ENCODE results near the gene MYO5C. TPM values are rescaled to one million over a fixed set of nuclear protein-coding genes. Genes with fewer than 3 reads are reported as not detected.

The MYO5C gene, protein sequence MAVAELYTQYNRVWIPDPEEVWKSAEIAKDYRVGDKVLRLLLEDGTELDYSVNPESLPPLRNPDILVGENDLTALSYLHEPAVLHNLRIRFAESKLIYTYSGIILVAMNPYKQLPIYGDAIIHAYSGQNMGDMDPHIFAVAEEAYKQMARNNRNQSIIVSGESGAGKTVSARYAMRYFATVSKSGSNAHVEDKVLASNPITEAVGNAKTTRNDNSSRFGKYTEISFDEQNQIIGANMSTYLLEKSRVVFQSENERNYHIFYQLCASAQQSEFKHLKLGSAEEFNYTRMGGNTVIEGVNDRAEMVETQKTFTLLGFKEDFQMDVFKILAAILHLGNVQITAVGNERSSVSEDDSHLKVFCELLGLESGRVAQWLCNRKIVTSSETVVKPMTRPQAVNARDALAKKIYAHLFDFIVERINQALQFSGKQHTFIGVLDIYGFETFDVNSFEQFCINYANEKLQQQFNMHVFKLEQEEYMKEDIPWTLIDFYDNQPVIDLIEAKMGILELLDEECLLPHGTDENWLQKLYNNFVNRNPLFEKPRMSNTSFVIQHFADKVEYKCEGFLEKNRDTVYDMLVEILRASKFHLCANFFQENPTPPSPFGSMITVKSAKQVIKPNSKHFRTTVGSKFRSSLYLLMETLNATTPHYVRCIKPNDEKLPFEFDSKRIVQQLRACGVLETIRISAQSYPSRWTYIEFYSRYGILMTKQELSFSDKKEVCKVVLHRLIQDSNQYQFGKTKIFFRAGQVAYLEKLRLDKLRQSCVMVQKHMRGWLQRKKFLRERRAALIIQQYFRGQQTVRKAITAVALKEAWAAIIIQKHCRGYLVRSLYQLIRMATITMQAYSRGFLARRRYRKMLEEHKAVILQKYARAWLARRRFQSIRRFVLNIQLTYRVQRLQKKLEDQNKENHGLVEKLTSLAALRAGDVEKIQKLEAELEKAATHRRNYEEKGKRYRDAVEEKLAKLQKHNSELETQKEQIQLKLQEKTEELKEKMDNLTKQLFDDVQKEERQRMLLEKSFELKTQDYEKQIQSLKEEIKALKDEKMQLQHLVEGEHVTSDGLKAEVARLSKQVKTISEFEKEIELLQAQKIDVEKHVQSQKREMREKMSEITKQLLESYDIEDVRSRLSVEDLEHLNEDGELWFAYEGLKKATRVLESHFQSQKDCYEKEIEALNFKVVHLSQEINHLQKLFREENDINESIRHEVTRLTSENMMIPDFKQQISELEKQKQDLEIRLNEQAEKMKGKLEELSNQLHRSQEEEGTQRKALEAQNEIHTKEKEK (N-terminal part only)
- 0.31 and 0.46 TPM in 2 replicates for total RNA-seq

DNA sequence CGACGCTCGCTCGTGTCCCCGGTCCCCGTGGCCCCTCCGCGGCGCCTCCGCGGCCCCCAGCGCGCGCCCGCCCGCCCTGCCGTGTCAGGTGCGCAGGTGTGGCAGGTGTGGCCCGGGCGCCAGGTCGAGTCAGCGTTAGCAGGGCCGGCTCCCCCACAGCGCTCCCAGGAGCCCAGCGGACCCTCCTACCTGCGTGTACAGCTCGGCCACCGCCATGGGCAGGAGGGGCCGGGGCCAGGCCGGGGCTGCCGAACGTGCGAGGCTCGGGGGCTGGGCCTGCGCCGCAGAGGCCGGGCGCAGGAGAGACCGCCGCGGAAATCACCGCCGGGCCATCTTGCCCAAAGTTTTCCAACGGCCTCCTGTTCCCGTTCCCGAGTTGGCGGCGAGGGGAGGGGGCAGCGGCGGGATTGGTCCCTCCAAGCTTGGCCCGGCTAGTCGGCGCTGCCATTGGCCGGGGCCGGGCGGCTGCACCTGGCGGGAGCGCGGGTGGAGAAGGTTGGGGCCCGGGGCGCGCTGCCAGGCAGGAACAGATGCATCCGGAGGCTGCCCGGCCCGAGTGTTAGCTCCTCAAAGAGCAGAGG is at the start of gene MYO5C:
Gene MYO5C (minus strand): TSS at position 384 of the 581 bp plus-strand sequence. CDS start 168 bp downstream, at position 216.

DNA sequence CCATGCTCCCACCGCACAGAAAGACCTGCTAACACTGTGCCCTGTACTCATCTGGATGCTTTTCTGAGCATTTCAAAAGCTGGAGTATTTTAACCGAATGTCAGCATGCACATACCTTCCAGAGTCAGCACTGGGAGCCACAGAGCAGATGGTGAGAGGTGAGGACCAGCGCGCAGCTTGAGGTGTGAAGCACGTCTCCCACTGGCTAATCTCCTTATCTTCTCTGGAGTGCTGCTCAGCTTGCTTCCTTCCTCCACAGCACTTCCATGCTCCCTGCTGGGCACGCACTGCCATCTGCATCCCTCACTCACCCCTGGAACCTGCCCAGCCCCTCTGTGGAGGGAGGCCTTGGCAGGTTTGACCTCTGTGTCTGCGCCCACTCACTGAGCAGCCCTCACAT is 104.4 kb downstream of the MYO5C start, which contains the start of gene GNB5:
Gene GNB5 (minus strand): TSS at position 186 of the 400 bp plus-strand sequence. CDS start 6,716 bp downstream, outside the sequence.

Other genes starting within 250 kb of the MYO5C start
- gene BCL2L10, start 183.0 kb downstream of the MYO5C start, total RNA-seq, result 0.27 and 0.62 TPM in 2 replicates
- 39.3 and 62.9 TPM in 2 replicates for gene GNB5, start 104.4 kb downstream of the MYO5C start, total RNA-seq
- 36.5 and 46.5 TPM in 2 replicates for gene MYO5A, start 233.1 kb upstream of the MYO5C start, total RNA-seq